Vagina (tissue), 2 donors: ENCODE data around the gene SLC6A6. TPM values are rescaled to one million over a fixed set of nuclear protein-coding genes. Genes with fewer than 3 reads are reported as not detected.

Experiments
- DNase-seq, 2 donors: peaks; one replicate each; pipeline ENCODE4 v3.0.0-alpha.2; 2017; ENCODE audit errors: extremely low spot score in 2 of 2
- H3K27ac ChIP-seq: fragments of 200-600 bp; sonication (generic); one replicate; pipeline ENCODE4 v1.5.1; 2019
- H3K27me3 ChIP-seq: fragments of 200-600 bp; sonication (generic); one replicate; pipeline ENCODE4 v1.5.1; 2019
- H3K36me3 ChIP-seq, 2 donors: fragments of 200-600 bp; sonication (generic); one replicate each; pipeline ENCODE4 v1.5.1; 2017 to 2019
- H3K4me1 ChIP-seq: fragments of 200-600 bp; sonication (generic); one replicate; pipeline ENCODE4 v1.5.1; 2019
- H3K4me3 ChIP-seq, 2 donors: fragments of 200-600 bp; sonication (generic); 1 replicate in 1 of 2; 2 replicates in 1 of 2; pipeline ENCODE4 v1.5.1; 2016 to 2019
- H3K9me3 ChIP-seq: fragments of 200-600 bp; sonication (generic); one replicate; pipeline ENCODE4 v1.5.1; 2019
- POLR2A ChIP-seq, 2 donors: fragments of 450-650 bp; IDR thresholded peaks; one replicate each; pipeline ENCODE4 v1.6.1; 2017; ENCODE audit warnings: antibody characterized with exemption in 2 of 2, mild to moderate bottlenecking in 2 of 2, moderate library complexity in 2 of 2
- POLR2AphosphoS5 ChIP-seq, 2 donors: sonication (generic); formaldehyde crosslinking; IDR thresholded peaks; one replicate each; pipeline ENCODE4 v1.9.0; 2017; ENCODE audit warnings: antibody characterized with exemption in 2 of 2, mild to moderate bottlenecking in 2 of 2, low read depth in 1 of 2; ENCODE audit not compliant: insufficient read depth in 1 of 2
- intact Hi-C: fragments of 100-400 bp; cut with DNase I; formaldehyde crosslinking; loops from one replicate; pipeline ENCODE4 v1.15.1; 2023
- total RNA-seq: library from RNA; depleted of rRNA; stranded (reverse); fragments of >200 nt; gene quantifications from one replicate; pipeline ENCODE4 v1.2.3, GENCODE V29; 2016
- TF ChIP-seq, protein P1 (sequence below), 3 experiments: fragments of 450-650 bp in 2 of 3; fragments of 200-600 bp in 1 of 3; sonication (generic) in 1 of 3; IDR thresholded peaks; one replicate each; pipeline ENCODE4 v1.5.1; 2017 to 2019; ENCODE audit warnings: antibody characterized with exemption in 3 of 3, mild to moderate bottlenecking in 2 of 3, moderate library complexity in 2 of 3

Gene SLC6A6
- total RNA-seq, 1 donor from 2014 or later = 30.7 TPM

DNA sequence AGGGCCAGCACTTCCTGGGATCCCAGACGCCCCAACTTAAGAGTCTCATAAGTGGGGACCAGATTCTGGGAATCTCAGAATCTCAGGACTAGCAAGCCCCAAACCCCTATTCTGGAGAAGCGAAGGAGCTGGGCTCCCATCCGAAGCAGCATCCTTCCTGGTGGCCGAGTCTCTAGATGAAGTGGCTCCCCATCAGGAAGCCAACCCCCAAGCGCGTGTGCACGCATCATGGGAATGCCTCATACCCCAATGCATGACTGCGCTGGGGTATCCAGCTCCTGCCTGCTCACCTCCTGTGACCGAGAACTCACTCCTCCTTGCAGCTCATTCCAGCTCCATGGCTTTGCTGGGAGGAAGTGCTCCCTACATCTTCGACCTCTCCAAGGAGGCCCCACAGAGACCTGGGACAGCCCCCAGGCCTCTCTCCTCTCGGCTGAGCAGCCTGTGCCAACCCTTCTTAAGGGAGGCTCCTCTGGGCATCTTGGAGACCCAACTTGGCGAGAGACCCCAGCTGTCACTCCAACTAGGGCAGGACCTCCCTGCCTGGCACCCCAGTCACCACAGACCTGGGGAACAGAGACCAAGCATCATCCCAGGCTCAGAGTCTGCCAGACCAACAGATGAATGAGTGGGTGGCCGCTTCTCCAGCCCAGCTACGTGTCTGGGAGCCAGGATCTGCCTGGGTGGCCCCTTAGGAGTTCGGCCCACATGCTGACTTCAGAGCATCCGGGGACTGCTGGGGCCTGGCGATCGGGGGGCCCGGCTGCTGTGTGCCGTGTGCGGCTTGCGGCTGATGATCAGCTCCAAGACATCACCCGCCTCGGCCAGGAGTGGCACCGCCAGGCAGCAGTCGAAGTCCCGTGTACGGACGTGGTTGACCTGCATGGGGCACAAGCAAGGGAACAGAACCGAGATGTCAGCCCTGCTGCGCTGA lies 90.8 kb downstream of the SLC6A6 start:
- DNase-seq = no peak
- Histone ChIP-seq H3K4me3 (no peak overlapping the region), H3K4me1 (no peaks in the 10 kb centered on the region), H3K36me3 (peaks cover 0 to 3% of the 10 kb centered on the region in 2 donors), H3K27me3 (no peaks in the 10 kb centered on the region), H3K27ac (no peak overlapping the region), H3K9me3 (no peaks in the 10 kb centered on the region)
- TF ChIP-seq, protein P1, sequence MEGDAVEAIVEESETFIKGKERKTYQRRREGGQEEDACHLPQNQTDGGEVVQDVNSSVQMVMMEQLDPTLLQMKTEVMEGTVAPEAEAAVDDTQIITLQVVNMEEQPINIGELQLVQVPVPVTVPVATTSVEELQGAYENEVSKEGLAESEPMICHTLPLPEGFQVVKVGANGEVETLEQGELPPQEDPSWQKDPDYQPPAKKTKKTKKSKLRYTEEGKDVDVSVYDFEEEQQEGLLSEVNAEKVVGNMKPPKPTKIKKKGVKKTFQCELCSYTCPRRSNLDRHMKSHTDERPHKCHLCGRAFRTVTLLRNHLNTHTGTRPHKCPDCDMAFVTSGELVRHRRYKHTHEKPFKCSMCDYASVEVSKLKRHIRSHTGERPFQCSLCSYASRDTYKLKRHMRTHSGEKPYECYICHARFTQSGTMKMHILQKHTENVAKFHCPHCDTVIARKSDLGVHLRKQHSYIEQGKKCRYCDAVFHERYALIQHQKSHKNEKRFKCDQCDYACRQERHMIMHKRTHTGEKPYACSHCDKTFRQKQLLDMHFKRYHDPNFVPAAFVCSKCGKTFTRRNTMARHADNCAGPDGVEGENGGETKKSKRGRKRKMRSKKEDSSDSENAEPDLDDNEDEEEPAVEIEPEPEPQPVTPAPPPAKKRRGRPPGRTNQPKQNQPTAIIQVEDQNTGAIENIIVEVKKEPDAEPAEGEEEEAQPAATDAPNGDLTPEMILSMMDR (IDR thresholded peaks at IDR 0.05) = no peak
- TF ChIP-seq POLR2AphosphoS5 (IDR thresholded peaks at IDR 0.05; ENCODE audit: insufficient read depth in 1 of 2, low read depth in 1 of 2) = no peak
- TF ChIP-seq POLR2A (IDR thresholded peaks at IDR 0.05) = no peak
- intact Hi-C loops = no loop called here

DNA sequence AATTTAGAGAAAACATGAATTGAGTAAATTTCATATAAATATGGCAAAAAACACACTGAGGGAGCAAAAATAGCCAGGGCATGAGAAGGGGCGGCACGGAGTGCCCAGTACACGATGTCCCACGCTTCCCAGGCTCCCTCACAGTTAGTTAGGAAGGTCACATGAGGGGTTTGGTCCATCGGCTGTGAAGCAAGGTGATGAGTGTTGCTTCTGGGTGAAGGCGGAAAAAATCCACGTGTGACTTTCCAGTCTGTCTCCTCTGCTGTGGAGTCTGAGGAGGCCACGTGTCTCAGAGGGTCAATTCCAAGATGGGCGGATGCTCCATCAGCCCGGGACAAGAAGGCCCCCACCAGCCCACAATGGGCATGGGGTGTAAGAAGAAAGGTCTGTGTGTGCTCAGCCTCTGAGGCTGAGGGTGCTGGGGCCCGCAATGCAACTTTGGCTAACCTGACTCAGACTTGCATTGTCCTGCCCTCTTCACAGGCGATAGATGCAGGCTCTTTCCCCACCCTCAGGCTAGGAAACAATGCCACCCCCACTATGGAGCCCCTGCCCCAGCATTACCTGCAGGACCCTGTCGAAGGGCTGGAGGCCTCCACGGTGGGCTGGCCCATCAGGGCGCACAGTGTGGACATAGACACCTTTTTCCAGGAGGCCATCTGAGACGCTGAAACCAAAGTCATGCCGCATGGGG lies 92.0 kb downstream of the SLC6A6 start:
- no peaks in the 10 kb centered on the region for H3K9me3 ChIP-seq
- H3K4me1 ChIP-seq = no peaks in the 10 kb centered on the region
- H3K4me3 ChIP-seq = no peak overlapping the region
- no peak for DNase-seq
- no peaks in the 10 kb centered on the region for H3K27me3 ChIP-seq
- intact Hi-C loops = no loop called here
- no peak overlapping the region for H3K27ac ChIP-seq
- no peak for TF ChIP-seq POLR2AphosphoS5 (IDR thresholded peaks at IDR 0.05; ENCODE audit: insufficient read depth in 1 of 2, low read depth in 1 of 2)
- TF ChIP-seq, protein P1 (IDR thresholded peaks at IDR 0.05) = no peak
- TF ChIP-seq POLR2A (IDR thresholded peaks at IDR 0.05) = no peak
- H3K36me3 ChIP-seq = peaks cover 0 to 2% of the 10 kb centered on the region in 2 donors

DNA sequence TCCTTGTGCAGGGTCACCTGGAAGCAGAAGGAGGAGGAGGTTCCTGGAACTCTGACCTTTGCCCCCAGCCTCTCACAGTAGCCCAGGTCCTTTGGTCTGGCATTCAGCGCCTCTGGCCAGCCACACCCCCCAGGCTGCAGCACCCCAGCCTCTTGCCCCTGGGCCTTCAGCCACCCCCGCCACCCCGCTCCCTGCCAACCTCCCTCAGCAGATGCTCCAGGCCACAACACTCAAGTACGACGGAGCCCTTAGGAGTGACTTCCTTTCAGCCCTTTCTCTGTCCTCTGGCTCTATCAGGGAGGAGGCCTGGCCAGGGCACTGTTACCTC lies 92.5 kb downstream of the SLC6A6 start:
- no peak for DNase-seq
- intact Hi-C loops = no loop called here

DNA sequence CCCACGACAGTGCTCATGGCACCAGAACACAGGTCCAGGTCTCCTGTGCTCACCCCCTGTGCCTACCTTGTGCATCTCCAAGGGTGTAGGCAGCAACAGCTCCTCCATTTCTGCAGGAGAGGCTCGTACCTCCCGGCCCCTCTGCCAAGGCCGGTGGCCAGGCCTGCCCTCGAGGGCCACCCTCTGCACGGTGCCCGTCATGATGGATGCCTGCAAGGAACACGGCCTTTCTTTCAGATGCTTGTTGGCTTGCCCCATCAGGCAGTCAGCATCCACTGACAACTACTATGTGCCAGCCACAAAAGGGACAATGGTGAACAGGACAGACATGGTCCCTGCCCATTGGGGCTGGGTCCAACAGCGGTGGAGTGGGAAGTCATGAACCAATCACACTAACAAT lies 93.9 kb downstream of the SLC6A6 start:
- no peak for DNase-seq
- H3K4me1 ChIP-seq = no peaks in the 10 kb centered on the region
- H3K9me3 ChIP-seq = no peaks in the 10 kb centered on the region
- H3K4me3 ChIP-seq = no peak overlapping the region
- TF ChIP-seq, protein P1 (IDR thresholded peaks at IDR 0.05) = no peak
- TF ChIP-seq POLR2A (IDR thresholded peaks at IDR 0.05) = no peak
- TF ChIP-seq POLR2AphosphoS5 (IDR thresholded peaks at IDR 0.05; ENCODE audit: insufficient read depth in 1 of 2, low read depth in 1 of 2) = no peak
- no peaks in the 10 kb centered on the region for H3K27me3 ChIP-seq
- intact Hi-C loops = no loop called here
- no peaks in the 10 kb centered on the region for H3K36me3 ChIP-seq
- no peak overlapping the region for H3K27ac ChIP-seq

More for the DNA sequence above, 92.5 kb downstream of the SLC6A6 start:
- Histone ChIP-seq H3K4me1 (no peaks in the 10 kb centered on the region), H3K27ac (no peak overlapping the region), H3K27me3 (no peaks in the 10 kb centered on the region), H3K36me3 (no peaks in the 10 kb centered on the region), H3K9me3 (no peaks in the 10 kb centered on the region), H3K4me3 (no peak overlapping the region)
- TF ChIP-seq, protein P1 (IDR thresholded peaks at IDR 0.05) = no peak
- TF ChIP-seq POLR2A (IDR thresholded peaks at IDR 0.05) (no peak), POLR2AphosphoS5 (IDR thresholded peaks at IDR 0.05; ENCODE audit: insufficient read depth in 1 of 2, low read depth in 1 of 2) (no peak)
